ENCODE data around the gene AGMAT. TPM values are rescaled to one million over a fixed set of nuclear protein-coding genes. Genes with fewer than 3 reads are reported as not detected.

AGMAT gene
- total and polyA plus RNA-seq, 9 of the 15 experiments (the other 6 are each of a cell fraction or from before 2014, with no cell fraction given), result not detected

DNA sequence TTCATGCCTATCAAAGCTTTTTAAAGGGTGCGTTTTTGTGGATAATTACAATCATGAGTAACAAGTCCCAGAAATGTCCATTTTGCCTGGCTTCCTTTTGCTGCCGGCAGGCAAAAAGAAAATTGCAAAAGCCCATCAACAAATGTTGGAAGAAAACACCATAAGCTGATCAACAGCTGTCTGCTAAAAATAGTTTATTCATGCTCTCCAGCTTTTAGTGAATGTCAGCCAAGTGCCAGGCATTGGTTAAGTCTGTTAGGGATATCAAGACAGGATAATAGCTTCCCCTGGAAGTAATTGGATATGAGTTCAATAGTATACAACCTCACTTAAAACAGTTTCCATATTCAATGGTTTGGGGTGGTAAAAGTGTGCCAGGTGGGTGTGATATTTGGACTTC lies 13.6 kb upstream of the AGMAT start:
- H2AFZ ChIP-seq (ENCODE audit: low read depth, low read length), result no peak overlapping the region
- H3K36me3 ChIP-seq (ENCODE audit: control insufficient read depth, insufficient read depth, low read length), result no peaks in the 10 kb centered on the region
- H3K9ac ChIP-seq (ENCODE audit: insufficient read depth in 1 of 2, low read depth in 2 of 2, low read length in 2 of 2), result no peak overlapping the region
- no peak for DNase-seq (ENCODE audit: extremely low read depth in 1 of 4, low spot score in 3 of 4)
- WGBS (ENCODE audit: insufficient coverage, low coverage, missing lambda C conversion rate), result 4% methylated on average over 2 of the region's 2 CpGs
- no peaks in the 10 kb centered on the region for H3K9me3 ChIP-seq (replicated peaks; ENCODE audit: control insufficient read depth, insufficient read depth, low read depth, low read length)
- ChIA-PET CTCF (ENCODE audit: low intra/inter-chr PET ratio) (no interaction called here), POLR2A (interaction anchor here (1.1 kb wide), 1 partner anchor 13 kb away, joined by 3 read pairs; no protein-coding TSS in a partner anchor)
- no peak overlapping the region for H3K4me3 ChIP-seq
- H3K27me3 ChIP-seq (ENCODE audit: control insufficient read depth in 2 of 2, insufficient read depth in 2 of 2, low read length in 2 of 2), result no peaks in the 10 kb centered on the region
- no peak overlapping the region for H3K27ac ChIP-seq (ENCODE audit: extremely low read depth, low read depth, low read length)
- no peak for FAIRE-seq
- no TSS peak for BruUV-seq (replicated peaks)
- peaks cover 0 to 11% of the 10 kb centered on the region in 2 experiments; a peak in 3 of 5 replicates for H3K4me1 ChIP-seq (replicated peaks in 1 of 2; ENCODE audit: control insufficient read depth in 2 of 2, insufficient read depth in 2 of 2, low read length in 2 of 2)
- in situ Hi-C loops (cut with MboI), result no loop called here
- H4K20me1 ChIP-seq (replicated peaks; ENCODE audit: control insufficient read depth, insufficient read depth, low read length), result no peaks in the 10 kb centered on the region
- no peak overlapping the region for H3K4me2 ChIP-seq (ENCODE audit: insufficient read depth, low read length)
- no peaks in the 10 kb centered on the region for H3K79me2 ChIP-seq (ENCODE audit: control insufficient read depth, insufficient read depth, low read length)
- H3K9me1 ChIP-seq (ENCODE audit: control insufficient read depth, insufficient read depth, low read length), result no peaks in the 10 kb centered on the region
- no peak for TF ChIP-seq RCOR1 (IDR thresholded peaks at IDR 0.05; ENCODE audit: borderline replicate concordance in 1 of 2, low read depth in 2 of 2, low read length in 2 of 2)
- intact Hi-C loops (cut with micrococcal nuclease), result no loop called here
- ATAC-seq, result no peak

- H3K4me2 ChIP-seq (ENCODE audit: insufficient read depth, low read length), result no peak overlapping the region
- in situ Hi-C loops (cut with MboI), result no loop called here
- intact Hi-C loops (cut with micrococcal nuclease), result loop anchor here (1.0 kb wide), 1 partner anchor 145 kb away; no protein-coding TSS in a partner anchor
- BruUV-seq (replicated peaks), result no TSS peak
- FAIRE-seq, result no peak
- no peak overlapping the region for H3K27ac ChIP-seq (ENCODE audit: extremely low read depth, low read depth, low read length)
- H3K27me3 ChIP-seq (ENCODE audit: control insufficient read depth in 2 of 2, insufficient read depth in 2 of 2, low read length in 2 of 2), result no peaks in the 10 kb centered on the region
- H3K9ac ChIP-seq (ENCODE audit: insufficient read depth in 1 of 2, low read depth in 2 of 2, low read length in 2 of 2), result no peak overlapping the region
- no peak overlapping the region for H2AFZ ChIP-seq (ENCODE audit: low read depth, low read length)
- H3K9me1 ChIP-seq (ENCODE audit: control insufficient read depth, insufficient read depth, low read length), result no peaks in the 10 kb centered on the region
- WGBS (ENCODE audit: insufficient coverage, low coverage, missing lambda C conversion rate), result 16% methylated on average over 5 of the region's 5 CpGs
- no peak for ATAC-seq
- DNase-seq (ENCODE audit: extremely low read depth in 1 of 4, low spot score in 3 of 4), result no peak
- no peaks in the 10 kb centered on the region for H3K79me2 ChIP-seq (ENCODE audit: control insufficient read depth, insufficient read depth, low read length)
- no peak overlapping the region for H3K4me3 ChIP-seq
- CTCF ChIA-PET (ENCODE audit: low intra/inter-chr PET ratio), result interaction anchor here (1.9 kb wide), 1 partner anchor 145 kb away, joined by 15 read pairs; no protein-coding TSS in a partner anchor
- POLR2A ChIA-PET, result interaction anchor here (0.5 to 1.4 kb wide), 8 partner anchors 9 to 105 kb away, joined by 3 to 4 read pairs (median 3); no protein-coding TSS in a partner anchor
- peaks cover 0 to 4% of the 10 kb centered on the region in 2 experiments; a peak in 2 of 5 replicates for H3K4me1 ChIP-seq (replicated peaks in 1 of 2; ENCODE audit: control insufficient read depth in 2 of 2, insufficient read depth in 2 of 2, low read length in 2 of 2)
- H3K9me3 ChIP-seq (replicated peaks; ENCODE audit: control insufficient read depth, insufficient read depth, low read depth, low read length), result no peaks in the 10 kb centered on the region
- no peaks in the 10 kb centered on the region for H4K20me1 ChIP-seq (replicated peaks; ENCODE audit: control insufficient read depth, insufficient read depth, low read length)
- no peaks in the 10 kb centered on the region for H3K36me3 ChIP-seq (ENCODE audit: control insufficient read depth, insufficient read depth, low read length)
- no peak for TF ChIP-seq TCF3 (CRISPR knock-in tag; IDR thresholded peaks at IDR 0.05)
- no peak for TF ChIP-seq HOMEZ (CRISPR knock-in tag; IDR thresholded peaks at IDR 0.05)
- TF ChIP-seq MIER1 (IDR thresholded peaks at IDR 0.05; ENCODE audit: low read depth), result no peak
- TF ChIP-seq POLR2H (tag; IDR thresholded peaks at IDR 0.05; ENCODE audit: low read depth), result no peak
- no peak for TF ChIP-seq E2F4 (CRISPR knock-in tag; IDR thresholded peaks at IDR 0.05; ENCODE audit: low read depth)
- no peak for TF ChIP-seq TFE3 (CRISPR knock-in tag; IDR thresholded peaks at IDR 0.05)
- no peak for TF ChIP-seq MYC (IDR thresholded peaks at IDR 0.05; ENCODE audit: low read depth, low read length)
- TF ChIP-seq MYC (CRISPR knock-in tag; IDR thresholded peaks at IDR 0.05; ENCODE audit: borderline replicate concordance, low read depth), result no peak
- no peak for TF ChIP-seq RFX1 (IDR thresholded peaks at IDR 0.05)
These were observed 11.2 kb upstream of the AGMAT start for GRCh38 chr1:15595809-15596617.

Measured in K562 (cell line).